DMS53 treated with DMSO at 0.1 percent for 48 hours (cell line): ENCODE data around the gene C16orf54.
A peak's percentile ranks its signal among the peaks of the same experiment; 100 is the strongest.
"Not testable (repeated sequence)": the region's sequence is repeated elsewhere in the genome, so short reads cannot be mapped to it uniquely, and the experiment has no call there.

ENCODE experiments used
- DNase-seq: peaks from one replicate; lab custom pipeline; 2025; ENCODE audit not compliant: unreplicated experiment; lab: John Stamatoyannopoulos, UW

C16orf54 gene

GRCh38 chr16:29742683-29743275 lies 3.0 kb downstream of the C16orf54 start:
- DNase-seq: no peak

GRCh38 chr16:29740630-29741015 lies 5.2 kb downstream of the C16orf54 start:
- not testable (repeated sequence) for DNase-seq

GRCh38 chr16:29739927-29740629 lies 5.7 kb downstream of the C16orf54 start:
- not testable (repeated sequence) for DNase-seq

GRCh38 chr16:29738514-29738913 lies 7.3 kb downstream of the C16orf54 start:
- DNase-seq: no peak

- no peak for DNase-seq
Measured at GRCh38 chr16:29737713-29738112, 8.1 kb downstream of the C16orf54 start.

GRCh38 chr16:29736764-29737163 lies 9.0 kb downstream of the C16orf54 start:
- no peak for DNase-seq

GRCh38 chr16:29736112-29736511 lies 9.7 kb downstream of the C16orf54 start:
- no peak for DNase-seq

- DNase-seq: no peak
Measured at GRCh38 chr16:29734786-29735185, 11.0 kb downstream of the C16orf54 start.

GRCh38 chr16:29731768-29732601 lies 13.8 kb downstream of the C16orf54 start:
- DNase-seq: not testable (repeated sequence)

GRCh38 chr16:29730649-29731048 lies 15.1 kb downstream of the C16orf54 start:
- no peak for DNase-seq

GRCh38 chr16:29729116-29729521 lies 16.7 kb downstream of the C16orf54 start:
- peak; percentile 1 for DNase-seq

GRCh38 chr16:29727452-29727851 lies 18.3 kb downstream of the C16orf54 start:
- DNase-seq: no peak

GRCh38 chr16:29726845-29727377 lies 18.9 kb downstream of the C16orf54 start:
- DNase-seq: no peak

GRCh38 chr16:29721167-29721879 lies 24.5 kb downstream of the C16orf54 start:
- peak; percentile 23 for DNase-seq

- DNase-seq: no peak
Measured at GRCh38 chr16:29720703-29721102, 25.1 kb downstream of the C16orf54 start.

- DNase-seq: no peak
Measured at GRCh38 chr16:29719063-29719462, 26.7 kb downstream of the C16orf54 start.

GRCh38 chr16:29717113-29717512 lies 28.7 kb downstream of the C16orf54 start:
- no peak for DNase-seq

GRCh38 chr16:29714972-29715371 lies 30.8 kb downstream of the C16orf54 start:
- DNase-seq: no peak

- DNase-seq: no peak
Measured at GRCh38 chr16:29714396-29714795, 31.4 kb downstream of the C16orf54 start.

- DNase-seq: no peak
Measured at GRCh38 chr16:29712809-29713208, 33.0 kb downstream of the C16orf54 start.
